ENCODE measurements around the gene PIGU.
"Not testable (repeated sequence)": the region's sequence is repeated elsewhere in the genome, so short reads cannot be mapped to it uniquely, and the experiment has no call there.

PIGU gene

GRCh38 chr20:34676642-34677373 lies at the start of gene PIGU:
Gene PIGU (minus strand): TSS chr20:34677092. CDS start chr20:34677085, 7 bp downstream.
- Histone ChIP-seq H3K4me3 (peak within 1 kb of the TSS; percentile 87), H3K4me1 (peaks cover 14% of the 10 kb centered on the region), H3K27me3 (ENCODE audit: low read depth) (no peaks in the 10 kb centered on the region), H3K9me3 (no peaks in the 10 kb centered on the region), H3K36me3 (replicated peaks) (no peaks in the 10 kb centered on the region)
- in situ Hi-C loops (cut with MboI; ENCODE audit: low sequenced_read_pairs) = no loop called here
- DNase-seq (ENCODE audit: low spot score in 2 of 2) = peak; percentile 94 to 96

- Histone ChIP-seq H3K36me3 (replicated peaks) (peaks cover 30% of the 10 kb centered on the region), H3K4me1 (no peaks in the 10 kb centered on the region), H3K9me3 (no peaks in the 10 kb centered on the region), H3K27me3 (ENCODE audit: low read depth) (no peaks in the 10 kb centered on the region), H3K4me3 (no peak overlapping the region)
- DNase-seq (ENCODE audit: low spot score in 2 of 2) = no peak
- in situ Hi-C loops (cut with MboI; ENCODE audit: low sequenced_read_pairs) = loop anchor here (25.0 kb wide), 1 partner anchor 412 kb away; the partner anchor contains the start of gene AHCY
Observed at GRCh38 chr20:34724172-34724571, 47.3 kb upstream of the PIGU start.

GRCh38 chr20:34722560-34722959 lies 45.7 kb upstream of the PIGU start:
- H3K4me3 ChIP-seq; DNase-seq (ENCODE audit: low spot score in 2 of 2); H3K4me1 ChIP-seq; H3K9me3 ChIP-seq; H3K27me3 ChIP-seq (ENCODE audit: low read depth): not testable (repeated sequence)
- peaks cover 36% of the 10 kb centered on the region for H3K36me3 ChIP-seq (replicated peaks)
- in situ Hi-C loops (cut with MboI; ENCODE audit: low sequenced_read_pairs) = loop anchor here (25.0 kb wide), 1 partner anchor 410 kb away; the partner anchor contains the start of gene AHCY

- Histone ChIP-seq H3K36me3 (replicated peaks) (peaks cover 20% of the 10 kb centered on the region), H3K4me1 (no peaks in the 10 kb centered on the region), H3K9me3 (no peaks in the 10 kb centered on the region), H3K27me3 (ENCODE audit: low read depth) (no peaks in the 10 kb centered on the region), H3K4me3 (no peak overlapping the region)
- in situ Hi-C loops (cut with MboI; ENCODE audit: low sequenced_read_pairs) = loop anchor here (25.0 kb wide), 1 partner anchor 408 kb away; the partner anchor contains the start of gene AHCY
- no peak for DNase-seq (ENCODE audit: low spot score in 2 of 2)
Observed at GRCh38 chr20:34720266-34720665, 43.4 kb upstream of the PIGU start.

GRCh38 chr20:34719242-34720017 lies 42.5 kb upstream of the PIGU start:
- not testable (repeated sequence) for H3K4me1 ChIP-seq; DNase-seq (ENCODE audit: low spot score in 2 of 2); H3K27me3 ChIP-seq (ENCODE audit: low read depth); H3K9me3 ChIP-seq; H3K4me3 ChIP-seq
- in situ Hi-C loops (cut with MboI; ENCODE audit: low sequenced_read_pairs) = loop anchor here (25.0 kb wide), 1 partner anchor 407 kb away; the partner anchor contains the start of gene AHCY
- peaks cover 19% of the 10 kb centered on the region for H3K36me3 ChIP-seq (replicated peaks)

GRCh38 chr20:34717230-34718095 lies 40.6 kb upstream of the PIGU start:
- H3K4me3 ChIP-seq = no peak overlapping the region
- no peaks in the 10 kb centered on the region for H3K4me1 ChIP-seq
- in situ Hi-C loops (cut with MboI; ENCODE audit: low sequenced_read_pairs) = loop anchor here (25.0 kb wide), 1 partner anchor 405 kb away; the partner anchor contains the start of gene AHCY
- H3K27me3 ChIP-seq (ENCODE audit: low read depth) = no peaks in the 10 kb centered on the region
- peaks cover 21% of the 10 kb centered on the region for H3K36me3 ChIP-seq (replicated peaks)
- no peaks in the 10 kb centered on the region for H3K9me3 ChIP-seq
- DNase-seq (ENCODE audit: low spot score in 2 of 2) = no peak

- Histone ChIP-seq H3K27me3 (ENCODE audit: low read depth) (no peaks in the 10 kb centered on the region), H3K4me3 (no peak overlapping the region), H3K4me1 (no peaks in the 10 kb centered on the region), H3K36me3 (replicated peaks) (peaks cover 21% of the 10 kb centered on the region), H3K9me3 (no peaks in the 10 kb centered on the region)
- DNase-seq (ENCODE audit: low spot score in 2 of 2) = no peak
- in situ Hi-C loops (cut with MboI; ENCODE audit: low sequenced_read_pairs) = loop anchor here (25.0 kb wide), 1 partner anchor 405 kb away; the partner anchor contains the start of gene AHCY
Observed at GRCh38 chr20:34716921-34717229, 40.0 kb upstream of the PIGU start.

- H3K4me3 ChIP-seq = no peak overlapping the region
- in situ Hi-C loops (cut with MboI; ENCODE audit: low sequenced_read_pairs) = loop anchor here (25.0 kb wide), 1 partner anchor 403 kb away; the partner anchor contains the start of gene AHCY
- no peaks in the 10 kb centered on the region for H3K9me3 ChIP-seq
- no peaks in the 10 kb centered on the region for H3K27me3 ChIP-seq (ENCODE audit: low read depth)
- H3K36me3 ChIP-seq (replicated peaks) = peaks cover 21% of the 10 kb centered on the region
- DNase-seq (ENCODE audit: low spot score in 2 of 2) = no peak
- H3K4me1 ChIP-seq = peaks cover 2% of the 10 kb centered on the region
Observed at GRCh38 chr20:34715384-34715783, 38.5 kb upstream of the PIGU start.

GRCh38 chr20:34713944-34714515 lies 37.1 kb upstream of the PIGU start:
- in situ Hi-C loops (cut with MboI; ENCODE audit: low sequenced_read_pairs) = loop anchor here (25.0 kb wide), 1 partner anchor 402 kb away; the partner anchor contains the start of gene AHCY
- H3K36me3 ChIP-seq (replicated peaks) = peaks cover 21% of the 10 kb centered on the region
- not testable (repeated sequence) for H3K4me1 ChIP-seq

GRCh38 chr20:34713194-34713943 lies 36.5 kb upstream of the PIGU start:
- Histone ChIP-seq H3K9me3 (no peaks in the 10 kb centered on the region), H3K4me3 (no peak overlapping the region), H3K27me3 (ENCODE audit: low read depth) (no peaks in the 10 kb centered on the region), H3K36me3 (replicated peaks) (peaks cover 21% of the 10 kb centered on the region), H3K4me1 (peaks cover 5% of the 10 kb centered on the region)
- in situ Hi-C loops (cut with MboI; ENCODE audit: low sequenced_read_pairs) = loop anchor here (25.0 kb wide), 1 partner anchor 401 kb away; the partner anchor contains the start of gene AHCY
- no peak for DNase-seq (ENCODE audit: low spot score in 2 of 2)

More at GRCh38 chr20:34713944-34714515, 37.1 kb upstream of the PIGU start:
- not testable (repeated sequence) for H3K9me3 ChIP-seq; H3K27me3 ChIP-seq (ENCODE audit: low read depth); H3K4me3 ChIP-seq; DNase-seq (ENCODE audit: low spot score in 2 of 2)

GRCh38 chr20:34712525-34713192 lies 35.8 kb upstream of the PIGU start:
- Histone ChIP-seq H3K36me3 (replicated peaks) (peaks cover 16% of the 10 kb centered on the region), H3K27me3 (ENCODE audit: low read depth) (no peaks in the 10 kb centered on the region), H3K4me3 (no peak overlapping the region), H3K4me1 (peaks cover 5% of the 10 kb centered on the region), H3K9me3 (no peaks in the 10 kb centered on the region)
- in situ Hi-C loops (cut with MboI; ENCODE audit: low sequenced_read_pairs) = loop anchor here (25.0 kb wide), 1 partner anchor 400 kb away; the partner anchor contains the start of gene AHCY
- no peak for DNase-seq (ENCODE audit: low spot score in 2 of 2)

All from HAP-1 (cell line).